ENCODE results near the gene FUCA2. TPM values are rescaled to one million over a fixed set of nuclear protein-coding genes. Genes with fewer than 3 reads are reported as not detected.

The FUCA2 gene
- total RNA-seq, 1 donor from 2014 or later = 35.3 TPM

- no peak for DNase-seq (ENCODE audit: low read depth)
- Histone ChIP-seq H3K4me3 (ENCODE audit: low read depth, low read length) (no peak overlapping the region), H3K27me3 (ENCODE audit: control insufficient read depth, insufficient read depth, low read length) (no peaks in the 10 kb centered on the region), H3K36me3 (ENCODE audit: control insufficient read depth, insufficient read depth, low read length) (no peaks in the 10 kb centered on the region)
- FAIRE-seq = no peak
- TF ChIP-seq, protein P1, sequence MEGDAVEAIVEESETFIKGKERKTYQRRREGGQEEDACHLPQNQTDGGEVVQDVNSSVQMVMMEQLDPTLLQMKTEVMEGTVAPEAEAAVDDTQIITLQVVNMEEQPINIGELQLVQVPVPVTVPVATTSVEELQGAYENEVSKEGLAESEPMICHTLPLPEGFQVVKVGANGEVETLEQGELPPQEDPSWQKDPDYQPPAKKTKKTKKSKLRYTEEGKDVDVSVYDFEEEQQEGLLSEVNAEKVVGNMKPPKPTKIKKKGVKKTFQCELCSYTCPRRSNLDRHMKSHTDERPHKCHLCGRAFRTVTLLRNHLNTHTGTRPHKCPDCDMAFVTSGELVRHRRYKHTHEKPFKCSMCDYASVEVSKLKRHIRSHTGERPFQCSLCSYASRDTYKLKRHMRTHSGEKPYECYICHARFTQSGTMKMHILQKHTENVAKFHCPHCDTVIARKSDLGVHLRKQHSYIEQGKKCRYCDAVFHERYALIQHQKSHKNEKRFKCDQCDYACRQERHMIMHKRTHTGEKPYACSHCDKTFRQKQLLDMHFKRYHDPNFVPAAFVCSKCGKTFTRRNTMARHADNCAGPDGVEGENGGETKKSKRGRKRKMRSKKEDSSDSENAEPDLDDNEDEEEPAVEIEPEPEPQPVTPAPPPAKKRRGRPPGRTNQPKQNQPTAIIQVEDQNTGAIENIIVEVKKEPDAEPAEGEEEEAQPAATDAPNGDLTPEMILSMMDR (IDR thresholded peaks at IDR 0.05; ENCODE audit: insufficient read depth, low read length, severe bottlenecking) = no peak
Measured at GRCh38 chr6:143555071-143555492, 43.6 kb upstream of the FUCA2 start.

DNA sequence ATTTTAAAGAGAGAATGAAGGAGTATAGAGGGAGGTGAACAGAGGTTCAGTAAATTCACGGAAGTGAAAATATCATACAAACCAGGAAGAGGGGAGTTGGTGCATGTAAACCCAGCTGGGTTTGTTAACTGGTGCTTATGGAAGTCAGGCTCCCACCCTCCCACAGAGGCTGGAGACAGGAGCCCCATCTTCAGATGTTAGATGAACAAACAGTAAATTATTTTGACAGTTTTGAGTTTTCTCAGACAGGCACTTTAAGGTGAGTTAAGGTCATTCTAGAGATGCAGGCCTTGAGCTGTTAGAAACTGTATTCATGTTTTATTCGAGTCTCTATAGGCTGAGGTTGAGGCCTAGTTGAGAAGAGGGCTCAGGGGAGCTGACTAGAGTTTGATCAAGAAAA lies 41.8 kb upstream of the FUCA2 start:
- TF ChIP-seq, protein P1 (IDR thresholded peaks at IDR 0.05; ENCODE audit: insufficient read depth, low read length, severe bottlenecking) = no peak
- no peak for DNase-seq (ENCODE audit: low read depth)
- Histone ChIP-seq H3K36me3 (ENCODE audit: control insufficient read depth, insufficient read depth, low read length) (no peaks in the 10 kb centered on the region), H3K27me3 (ENCODE audit: control insufficient read depth, insufficient read depth, low read length) (no peaks in the 10 kb centered on the region), H3K4me3 (ENCODE audit: low read depth, low read length) (no peak overlapping the region)
- no peak for FAIRE-seq

DNA sequence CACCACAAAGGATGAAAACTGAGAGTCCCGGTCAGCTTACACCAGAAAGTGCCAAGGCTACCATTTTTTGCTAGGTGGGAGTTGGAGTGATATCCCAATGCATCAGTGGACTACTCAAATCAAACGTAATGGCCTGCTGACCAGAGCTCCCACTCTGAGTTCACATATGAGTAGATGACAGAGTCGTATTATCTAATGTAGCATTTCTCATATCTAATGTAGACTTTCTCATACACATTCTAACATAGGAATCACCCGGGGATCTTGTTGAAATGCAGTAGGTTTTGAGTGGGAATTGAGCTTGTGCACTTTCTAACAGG lies 38.4 kb upstream of the FUCA2 start:
- DNase-seq (ENCODE audit: low read depth) (no peak), FAIRE-seq (no peak)
- H3K36me3 ChIP-seq (ENCODE audit: control insufficient read depth, insufficient read depth, low read length) = no peaks in the 10 kb centered on the region
- no peak overlapping the region for H3K4me3 ChIP-seq (ENCODE audit: low read depth, low read length)
- H3K27me3 ChIP-seq (ENCODE audit: control insufficient read depth, insufficient read depth, low read length) = no peaks in the 10 kb centered on the region
- TF ChIP-seq, protein P1 (IDR thresholded peaks at IDR 0.05; ENCODE audit: insufficient read depth, low read length, severe bottlenecking) = no peak

- TF ChIP-seq, protein P1 (IDR thresholded peaks at IDR 0.05; ENCODE audit: insufficient read depth, low read length, severe bottlenecking) = no peak
- H3K4me3 ChIP-seq (ENCODE audit: low read depth, low read length) = no peak overlapping the region
- no peaks in the 10 kb centered on the region for H3K27me3 ChIP-seq (ENCODE audit: control insufficient read depth, insufficient read depth, low read length)
- FAIRE-seq (peak; percentile 95), DNase-seq (ENCODE audit: low read depth) (peak; percentile 95)
- no peaks in the 10 kb centered on the region for H3K36me3 ChIP-seq (ENCODE audit: control insufficient read depth, insufficient read depth, low read length)
Measured at GRCh38 chr6:143549221-143549948, 37.9 kb upstream of the FUCA2 start.

DNA sequence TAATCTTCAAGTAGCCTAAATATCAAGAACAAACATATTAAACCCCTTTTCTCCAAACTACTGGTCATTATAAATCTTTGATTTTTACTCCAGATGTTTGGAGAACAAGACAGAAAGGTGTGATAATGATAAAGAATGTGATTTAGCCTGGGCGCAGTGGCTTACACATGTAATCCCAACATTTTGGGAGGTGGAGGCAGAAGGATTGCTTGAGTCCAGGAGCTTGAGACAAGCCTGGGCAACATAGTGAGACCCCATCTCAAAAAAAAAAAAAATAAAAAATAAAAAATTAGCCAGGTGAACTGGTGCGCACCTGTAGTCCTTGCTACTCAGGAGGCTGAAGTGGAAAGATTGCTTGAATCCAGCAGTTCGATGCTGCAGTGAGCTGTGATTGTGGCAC lies 35.1 kb upstream of the FUCA2 start:
- no peak for DNase-seq (ENCODE audit: low read depth)
- no peak overlapping the region for H3K4me3 ChIP-seq (ENCODE audit: low read depth, low read length)

More for the DNA sequence above, 35.1 kb upstream of the FUCA2 start:
- no peaks in the 10 kb centered on the region for H3K27me3 ChIP-seq (ENCODE audit: control insufficient read depth, insufficient read depth, low read length)
- H3K36me3 ChIP-seq (ENCODE audit: control insufficient read depth, insufficient read depth, low read length) = no peaks in the 10 kb centered on the region
- TF ChIP-seq, protein P1 (IDR thresholded peaks at IDR 0.05; ENCODE audit: insufficient read depth, low read length, severe bottlenecking) = no peak
- FAIRE-seq = no peak

Measured in bronchial epithelial cell (primary cell).